ENCODE measurements around the gene PHYKPL.

The PHYKPL gene

DNA sequence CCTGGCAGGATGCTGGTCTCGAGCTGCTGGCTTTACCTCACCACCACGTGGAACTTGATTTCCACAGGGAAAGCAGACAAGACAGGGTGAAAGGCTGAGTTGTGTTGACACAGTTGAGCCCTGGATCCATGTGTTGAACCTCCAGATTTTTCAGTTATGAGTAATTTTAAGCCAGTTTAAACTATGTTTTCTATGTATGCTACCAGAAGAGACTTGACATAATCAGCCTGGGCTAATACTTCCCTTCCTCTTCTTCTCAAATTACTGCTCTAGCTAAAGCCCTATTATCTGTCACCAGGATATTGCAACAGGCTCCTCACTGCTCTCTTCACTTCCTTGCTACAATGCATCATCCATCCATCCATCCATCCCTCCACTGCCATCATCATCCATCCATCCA, 12.0 kb upstream of the PHYKPL start:
- Histone ChIP-seq H3K27ac (replicated peaks) (no peak overlapping the region; the same call in 1 of the 2 replicates), H3K27me3 (ENCODE audit: insufficient read depth, poor library complexity, severe bottlenecking) (no peaks in the 10 kb centered on the region), H3K4me3 (replicated peaks; ENCODE audit: insufficient read depth, low read length) (no peak overlapping the region)
- no peak for TF ChIP-seq SPI1 (IDR thresholded peaks at IDR 0.05; ENCODE audit: borderline replicate concordance, low read depth)
- TF ChIP-seq, protein P1, sequence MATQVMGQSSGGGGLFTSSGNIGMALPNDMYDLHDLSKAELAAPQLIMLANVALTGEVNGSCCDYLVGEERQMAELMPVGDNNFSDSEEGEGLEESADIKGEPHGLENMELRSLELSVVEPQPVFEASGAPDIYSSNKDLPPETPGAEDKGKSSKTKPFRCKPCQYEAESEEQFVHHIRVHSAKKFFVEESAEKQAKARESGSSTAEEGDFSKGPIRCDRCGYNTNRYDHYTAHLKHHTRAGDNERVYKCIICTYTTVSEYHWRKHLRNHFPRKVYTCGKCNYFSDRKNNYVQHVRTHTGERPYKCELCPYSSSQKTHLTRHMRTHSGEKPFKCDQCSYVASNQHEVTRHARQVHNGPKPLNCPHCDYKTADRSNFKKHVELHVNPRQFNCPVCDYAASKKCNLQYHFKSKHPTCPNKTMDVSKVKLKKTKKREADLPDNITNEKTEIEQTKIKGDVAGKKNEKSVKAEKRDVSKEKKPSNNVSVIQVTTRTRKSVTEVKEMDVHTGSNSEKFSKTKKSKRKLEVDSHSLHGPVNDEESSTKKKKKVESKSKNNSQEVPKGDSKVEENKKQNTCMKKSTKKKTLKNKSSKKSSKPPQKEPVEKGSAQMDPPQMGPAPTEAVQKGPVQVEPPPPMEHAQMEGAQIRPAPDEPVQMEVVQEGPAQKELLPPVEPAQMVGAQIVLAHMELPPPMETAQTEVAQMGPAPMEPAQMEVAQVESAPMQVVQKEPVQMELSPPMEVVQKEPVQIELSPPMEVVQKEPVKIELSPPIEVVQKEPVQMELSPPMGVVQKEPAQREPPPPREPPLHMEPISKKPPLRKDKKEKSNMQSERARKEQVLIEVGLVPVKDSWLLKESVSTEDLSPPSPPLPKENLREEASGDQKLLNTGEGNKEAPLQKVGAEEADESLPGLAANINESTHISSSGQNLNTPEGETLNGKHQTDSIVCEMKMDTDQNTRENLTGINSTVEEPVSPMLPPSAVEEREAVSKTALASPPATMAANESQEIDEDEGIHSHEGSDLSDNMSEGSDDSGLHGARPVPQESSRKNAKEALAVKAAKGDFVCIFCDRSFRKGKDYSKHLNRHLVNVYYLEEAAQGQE (IDR thresholded peaks at IDR 0.05; ENCODE audit: insufficient replicate concordance, low read depth), result no peak
- no peak for TF ChIP-seq GABPA (IDR thresholded peaks at IDR 0.05; ENCODE audit: low read depth)
- TF ChIP-seq, protein P2, sequence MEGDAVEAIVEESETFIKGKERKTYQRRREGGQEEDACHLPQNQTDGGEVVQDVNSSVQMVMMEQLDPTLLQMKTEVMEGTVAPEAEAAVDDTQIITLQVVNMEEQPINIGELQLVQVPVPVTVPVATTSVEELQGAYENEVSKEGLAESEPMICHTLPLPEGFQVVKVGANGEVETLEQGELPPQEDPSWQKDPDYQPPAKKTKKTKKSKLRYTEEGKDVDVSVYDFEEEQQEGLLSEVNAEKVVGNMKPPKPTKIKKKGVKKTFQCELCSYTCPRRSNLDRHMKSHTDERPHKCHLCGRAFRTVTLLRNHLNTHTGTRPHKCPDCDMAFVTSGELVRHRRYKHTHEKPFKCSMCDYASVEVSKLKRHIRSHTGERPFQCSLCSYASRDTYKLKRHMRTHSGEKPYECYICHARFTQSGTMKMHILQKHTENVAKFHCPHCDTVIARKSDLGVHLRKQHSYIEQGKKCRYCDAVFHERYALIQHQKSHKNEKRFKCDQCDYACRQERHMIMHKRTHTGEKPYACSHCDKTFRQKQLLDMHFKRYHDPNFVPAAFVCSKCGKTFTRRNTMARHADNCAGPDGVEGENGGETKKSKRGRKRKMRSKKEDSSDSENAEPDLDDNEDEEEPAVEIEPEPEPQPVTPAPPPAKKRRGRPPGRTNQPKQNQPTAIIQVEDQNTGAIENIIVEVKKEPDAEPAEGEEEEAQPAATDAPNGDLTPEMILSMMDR (IDR thresholded peaks at IDR 0.05; ENCODE audit: insufficient read depth, low read length), result no peak
- DNase-seq (ENCODE audit: low read depth in 1 of 2, low spot score in 1 of 2), result no peak

DNA sequence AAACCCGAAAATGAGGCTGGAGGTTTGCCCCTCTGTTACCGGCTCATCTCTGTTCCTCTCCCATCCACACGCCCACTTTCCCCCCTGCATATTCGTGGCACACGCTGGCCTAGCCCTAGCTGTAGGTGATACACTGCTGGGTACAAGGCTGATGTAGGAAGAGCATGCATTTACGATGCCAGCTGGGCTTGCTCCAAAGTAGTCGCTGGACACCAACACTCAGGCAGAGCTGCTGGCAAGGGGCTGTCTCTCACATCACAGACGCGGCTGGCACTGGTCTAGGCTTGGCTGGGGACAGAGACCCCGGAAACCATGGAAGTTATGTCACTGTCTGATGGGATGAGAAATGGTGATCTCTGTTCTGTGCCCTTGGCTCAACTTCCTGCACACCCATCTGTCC, 9.8 kb upstream of the PHYKPL start:
- no peak overlapping the region for H3K4me3 ChIP-seq (replicated peaks; ENCODE audit: insufficient read depth, low read length)
- TF ChIP-seq GABPA (IDR thresholded peaks at IDR 0.05; ENCODE audit: low read depth), result no peak
- TF ChIP-seq POLR2AphosphoS5 (IDR thresholded peaks at IDR 0.05; ENCODE audit: low read depth), result no peak
- TF ChIP-seq SPI1 (IDR thresholded peaks at IDR 0.05; ENCODE audit: borderline replicate concordance, low read depth), result no peak
- TF ChIP-seq, protein P1 (IDR thresholded peaks at IDR 0.05; ENCODE audit: insufficient replicate concordance, low read depth), result no peak
- TF ChIP-seq, protein P2 (IDR thresholded peaks at IDR 0.05; ENCODE audit: insufficient read depth, low read length), result no peak
- DNase-seq (ENCODE audit: low read depth in 1 of 2, low spot score in 1 of 2), result no peak
- no peaks in the 10 kb centered on the region for H3K27me3 ChIP-seq (ENCODE audit: insufficient read depth, poor library complexity, severe bottlenecking)
- H3K27ac ChIP-seq (replicated peaks), result no peak overlapping the region

DNA sequence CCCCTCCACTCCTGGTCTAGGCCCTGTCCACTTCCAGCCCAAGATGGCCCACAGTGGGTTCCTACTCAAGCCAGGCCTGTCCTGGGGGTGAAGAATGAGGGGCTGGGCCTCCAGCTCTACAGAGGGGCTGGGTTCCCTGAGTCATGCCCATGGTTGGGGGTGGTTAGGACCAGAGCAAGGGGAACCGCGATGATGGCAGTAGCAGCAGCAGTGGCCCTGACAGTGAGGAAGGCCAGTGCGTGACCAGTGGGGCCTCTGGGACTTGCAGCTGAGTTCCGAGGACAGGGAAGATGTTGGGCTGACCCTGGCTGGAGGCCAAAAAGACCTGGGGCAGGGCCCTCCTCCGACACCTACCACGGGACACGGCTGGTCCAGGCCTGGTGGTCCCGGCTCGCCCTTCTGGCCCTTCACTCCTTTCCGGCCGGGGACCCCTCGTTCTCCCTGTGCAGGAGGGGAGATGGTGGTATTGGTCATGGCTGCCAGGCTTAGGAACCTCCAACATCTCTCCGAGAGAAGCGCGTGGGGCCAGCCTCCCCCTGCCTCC, 9.2 kb upstream of the PHYKPL start:
- Histone ChIP-seq H3K27me3 (ENCODE audit: insufficient read depth, poor library complexity, severe bottlenecking) (no peaks in the 10 kb centered on the region), H3K4me3 (replicated peaks; ENCODE audit: insufficient read depth, low read length) (no peak overlapping the region), H3K27ac (replicated peaks) (peak overlapping the region; percentile 51)
- DNase-seq (ENCODE audit: low read depth in 1 of 2, low spot score in 1 of 2), result no peak
- no peak for TF ChIP-seq GABPA (IDR thresholded peaks at IDR 0.05; ENCODE audit: low read depth)
- no peak for TF ChIP-seq SPI1 (IDR thresholded peaks at IDR 0.05; ENCODE audit: borderline replicate concordance, low read depth)
- TF ChIP-seq, protein P1 (IDR thresholded peaks at IDR 0.05; ENCODE audit: insufficient replicate concordance, low read depth), result no peak
- TF ChIP-seq, protein P2 (IDR thresholded peaks at IDR 0.05; ENCODE audit: insufficient read depth, low read length), result no peak
- no peak for TF ChIP-seq POLR2AphosphoS5 (IDR thresholded peaks at IDR 0.05; ENCODE audit: low read depth)
